Upper lobe of left lung (tissue), 4 donors: ENCODE data around the gene LIMCH1.

Source experiments
- CTCF ChIP-seq, 6 experiments: fragments of 450-650 bp in 4 of 6; fragments of 200-600 bp in 2 of 6; sonication (generic) in 2 of 6; IDR thresholded peaks; one replicate each; pipeline ENCODE4 v1.5.1; 2016 to 2019; ENCODE audit warnings: antibody characterized with exemption in 6 of 6
- POLR2AphosphoS5 ChIP-seq, 2 donors: sonication (generic); formaldehyde crosslinking; IDR thresholded peaks; one replicate each; pipeline ENCODE4 v1.5.1; 2017; ENCODE audit warnings: antibody characterized with exemption in 2 of 2

- TF ChIP-seq CTCF (IDR thresholded peaks at IDR 0.05) (no peak), POLR2AphosphoS5 (IDR thresholded peaks at IDR 0.05) (no peak)
Observed at GRCh38 chr4:41658163-41658562, 120.2 kb downstream of the LIMCH1 start.
